ENCODE measurements around the gene CCDC18.

The CCDC18 gene, protein sequence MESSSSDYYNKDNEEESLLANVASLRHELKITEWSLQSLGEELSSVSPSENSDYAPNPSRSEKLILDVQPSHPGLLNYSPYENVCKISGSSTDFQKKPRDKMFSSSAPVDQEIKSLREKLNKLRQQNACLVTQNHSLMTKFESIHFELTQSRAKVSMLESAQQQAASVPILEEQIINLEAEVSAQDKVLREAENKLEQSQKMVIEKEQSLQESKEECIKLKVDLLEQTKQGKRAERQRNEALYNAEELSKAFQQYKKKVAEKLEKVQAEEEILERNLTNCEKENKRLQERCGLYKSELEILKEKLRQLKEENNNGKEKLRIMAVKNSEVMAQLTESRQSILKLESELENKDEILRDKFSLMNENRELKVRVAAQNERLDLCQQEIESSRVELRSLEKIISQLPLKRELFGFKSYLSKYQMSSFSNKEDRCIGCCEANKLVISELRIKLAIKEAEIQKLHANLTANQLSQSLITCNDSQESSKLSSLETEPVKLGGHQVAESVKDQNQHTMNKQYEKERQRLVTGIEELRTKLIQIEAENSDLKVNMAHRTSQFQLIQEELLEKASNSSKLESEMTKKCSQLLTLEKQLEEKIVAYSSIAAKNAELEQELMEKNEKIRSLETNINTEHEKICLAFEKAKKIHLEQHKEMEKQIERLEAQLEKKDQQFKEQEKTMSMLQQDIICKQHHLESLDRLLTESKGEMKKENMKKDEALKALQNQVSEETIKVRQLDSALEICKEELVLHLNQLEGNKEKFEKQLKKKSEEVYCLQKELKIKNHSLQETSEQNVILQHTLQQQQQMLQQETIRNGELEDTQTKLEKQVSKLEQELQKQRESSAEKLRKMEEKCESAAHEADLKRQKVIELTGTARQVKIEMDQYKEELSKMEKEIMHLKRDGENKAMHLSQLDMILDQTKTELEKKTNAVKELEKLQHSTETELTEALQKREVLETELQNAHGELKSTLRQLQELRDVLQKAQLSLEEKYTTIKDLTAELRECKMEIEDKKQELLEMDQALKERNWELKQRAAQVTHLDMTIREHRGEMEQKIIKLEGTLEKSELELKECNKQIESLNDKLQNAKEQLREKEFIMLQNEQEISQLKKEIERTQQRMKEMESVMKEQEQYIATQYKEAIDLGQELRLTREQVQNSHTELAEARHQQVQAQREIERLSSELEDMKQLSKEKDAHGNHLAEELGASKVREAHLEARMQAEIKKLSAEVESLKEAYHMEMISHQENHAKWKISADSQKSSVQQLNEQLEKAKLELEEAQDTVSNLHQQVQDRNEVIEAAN (N-terminal part only)

DNA sequence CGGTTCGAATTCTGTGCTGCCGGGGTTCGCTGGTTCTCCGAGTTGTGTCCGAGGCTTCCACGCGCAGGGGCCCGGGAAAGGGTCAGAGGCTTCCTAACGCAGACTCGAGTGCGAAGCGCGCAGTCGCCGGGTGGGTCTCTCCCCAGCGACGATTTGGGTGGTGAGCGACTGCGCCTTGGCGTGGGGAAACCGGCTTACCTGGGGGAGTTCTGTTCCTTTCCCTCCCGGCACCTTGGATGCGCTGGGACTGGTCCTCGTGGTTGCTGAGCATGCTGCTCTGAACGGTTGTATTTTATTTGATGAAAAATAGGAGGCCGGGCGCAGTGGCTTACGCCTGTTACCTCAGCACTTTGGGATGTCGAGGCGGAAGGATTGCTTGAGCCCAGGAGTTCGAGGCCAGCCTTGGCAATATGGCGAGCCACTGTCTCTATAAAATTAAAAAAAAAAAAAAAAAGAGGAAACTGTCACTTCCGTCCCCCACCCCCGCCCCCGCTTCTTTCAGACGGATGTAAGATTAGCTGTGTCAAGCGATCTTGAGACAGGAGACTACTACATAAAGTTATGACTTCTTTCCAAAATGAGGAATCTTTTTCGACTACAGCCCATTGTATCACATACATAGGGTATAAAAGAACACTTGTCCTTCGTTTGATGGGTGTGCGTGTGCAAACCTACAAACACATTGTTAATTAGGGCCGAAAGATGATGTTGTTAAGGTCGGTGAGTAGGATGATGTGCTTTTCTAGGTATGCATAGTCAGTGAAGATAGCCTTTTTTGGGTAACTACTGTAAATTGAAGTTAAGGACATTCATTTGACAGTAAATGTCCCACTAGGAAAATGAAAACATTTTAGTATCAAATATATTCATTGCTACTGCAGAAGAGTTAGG lies at the start of gene CCDC18:
CCDC18 (plus strand) TSS at position 2 of the 891 bp plus-strand sequence. CDS start 2,638 bp downstream, outside the sequence.
- peak; percentile 25 for DNase-seq (ENCODE audit: low spot score)

DNA sequence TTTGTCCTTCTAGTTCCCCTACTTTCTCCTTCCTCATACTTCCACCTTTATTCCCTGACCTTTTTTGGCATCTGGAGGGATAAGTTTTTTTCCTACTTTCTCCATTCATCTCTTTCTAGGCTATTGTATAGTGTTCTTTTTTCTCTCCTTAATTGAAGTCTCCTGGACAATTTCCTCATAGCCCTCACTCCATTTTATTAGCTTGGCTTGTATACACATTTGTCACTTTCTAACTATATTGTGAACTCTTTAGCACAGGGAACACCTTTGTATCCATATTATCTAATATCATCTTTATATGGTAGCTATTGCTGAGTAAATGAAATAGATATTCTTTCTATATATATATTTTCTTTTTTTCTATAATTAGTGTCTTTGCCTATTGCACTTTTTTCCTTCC lies 47.9 kb upstream of the CCDC18 start:
- Mint-ChIP-seq H3K27ac (no peak overlapping the region), H3K27me3 (ENCODE audit: low read depth) (no peaks in the 10 kb centered on the region)

More for the DNA sequence above, at the start of gene CCDC18:
- no peaks in the 10 kb centered on the region for H3K9me3 Mint-ChIP-seq
- peak within 1 kb of the TSS; percentile 98 for H3K27ac Mint-ChIP-seq
- H3K4me1 Mint-ChIP-seq (ENCODE audit: low read depth), result peaks cover 49% of the 10 kb centered on the region
- peak within 1 kb of the TSS; percentile 90 for H3K4me3 Mint-ChIP-seq
- H3K27me3 Mint-ChIP-seq (ENCODE audit: low read depth), result no peaks in the 10 kb centered on the region
- peaks cover 46% of the 10 kb centered on the region for H3K36me3 Mint-ChIP-seq (ENCODE audit: low read depth)

DNA sequence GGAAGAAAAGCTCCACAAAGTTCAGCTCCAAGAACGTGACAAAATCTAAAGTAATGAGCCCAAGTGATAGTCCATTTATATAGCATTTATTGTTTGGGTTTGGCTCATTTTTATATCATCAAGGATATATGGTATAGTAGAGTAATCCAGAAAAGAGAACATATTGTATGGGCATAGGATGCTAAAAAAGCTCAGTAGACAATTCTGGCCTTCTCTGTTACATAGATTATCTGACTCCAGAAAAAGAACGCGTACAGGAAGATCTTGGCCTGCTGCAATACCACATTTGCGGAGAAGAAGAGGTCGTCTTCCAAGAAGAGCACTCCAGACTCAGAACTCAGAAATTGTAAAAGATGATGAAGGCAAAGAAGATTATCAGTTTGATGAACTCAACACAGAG lies 44.1 kb upstream of the CCDC18 start:
- no peaks in the 10 kb centered on the region for H3K27me3 Mint-ChIP-seq (ENCODE audit: low read depth)

More for the DNA sequence above, 47.9 kb upstream of the CCDC18 start:
- Mint-ChIP-seq H3K4me1 (ENCODE audit: low read depth) (peaks cover 4% of the 10 kb centered on the region), H3K36me3 (ENCODE audit: low read depth) (peaks cover 19% of the 10 kb centered on the region), H3K9me3 (no peaks in the 10 kb centered on the region), H3K4me3 (no peak overlapping the region)
- no peak for DNase-seq (ENCODE audit: low spot score)

DNA sequence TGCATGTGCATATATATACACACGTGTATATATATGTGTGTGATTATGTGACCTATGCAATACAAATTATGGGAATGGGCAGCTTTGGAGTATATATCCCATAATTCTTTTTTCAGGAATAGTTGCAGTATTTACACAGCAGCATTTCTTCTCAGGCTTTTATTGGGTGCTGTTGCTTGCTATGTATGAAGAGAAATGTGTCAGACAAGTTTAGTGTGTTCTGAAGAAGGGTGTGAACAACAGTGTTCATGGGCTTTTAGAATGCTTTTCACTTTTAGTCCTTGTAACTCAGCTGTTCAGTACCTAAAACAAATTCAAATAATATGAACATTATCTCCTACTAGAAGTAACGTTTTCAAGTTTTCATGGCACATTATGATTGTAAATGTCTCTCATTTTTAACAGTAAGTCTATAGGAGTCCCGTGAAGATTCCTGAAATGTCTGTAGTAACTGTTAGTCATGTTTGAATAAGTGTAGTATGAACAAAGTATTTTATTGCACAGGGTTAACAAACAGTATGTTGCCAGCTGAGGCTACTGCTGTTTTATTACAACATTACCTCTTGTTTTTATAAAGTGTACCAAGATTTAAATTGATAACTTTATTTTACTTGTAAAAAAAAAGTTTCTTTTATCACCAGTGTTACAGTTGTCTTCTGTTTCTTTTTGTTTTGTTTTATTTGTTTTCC lies 42.8 kb upstream of the CCDC18 start:
- Mint-ChIP-seq H3K36me3 (ENCODE audit: low read depth) (peaks cover 35% of the 10 kb centered on the region), H3K9me3 (no peaks in the 10 kb centered on the region), H3K4me3 (no peak overlapping the region), H3K27me3 (ENCODE audit: low read depth) (no peaks in the 10 kb centered on the region), H3K27ac (no peak overlapping the region), H3K4me1 (ENCODE audit: low read depth) (peaks cover 10% of the 10 kb centered on the region)
- no peak for DNase-seq (ENCODE audit: low spot score)

More for the DNA sequence above, 44.1 kb upstream of the CCDC18 start:
- Mint-ChIP-seq H3K9me3 (no peaks in the 10 kb centered on the region), H3K4me3 (no peak overlapping the region), H3K27ac (no peak overlapping the region), H3K36me3 (ENCODE audit: low read depth) (peaks cover 31% of the 10 kb centered on the region), H3K4me1 (ENCODE audit: low read depth) (peaks cover 8% of the 10 kb centered on the region)
- no peak for DNase-seq (ENCODE audit: low spot score)

DNA sequence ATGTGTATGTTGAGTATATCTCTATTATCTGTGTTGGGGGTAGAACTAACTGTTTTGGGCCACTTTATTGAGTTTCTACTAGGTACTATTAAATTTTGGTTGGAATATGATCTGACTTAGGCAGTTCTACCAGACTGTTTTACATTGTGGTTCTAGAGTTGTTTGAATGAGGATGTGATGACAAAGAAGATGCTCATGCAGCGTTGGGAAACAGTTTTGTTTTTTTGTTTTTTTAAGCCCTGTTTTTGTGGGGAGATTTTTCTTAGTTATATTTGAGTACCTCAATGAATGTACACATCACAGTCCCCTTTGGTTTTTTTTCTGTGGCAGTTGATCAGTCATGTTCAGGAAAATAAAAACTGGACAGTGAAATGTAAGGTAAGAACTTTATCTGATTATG lies 40.4 kb upstream of the CCDC18 start:
- Mint-ChIP-seq H3K27ac (peak overlapping the region; percentile 19), H3K4me3 (no peak overlapping the region), H3K27me3 (ENCODE audit: low read depth) (no peaks in the 10 kb centered on the region), H3K9me3 (no peaks in the 10 kb centered on the region), H3K4me1 (ENCODE audit: low read depth) (peaks cover 13% of the 10 kb centered on the region), H3K36me3 (ENCODE audit: low read depth) (peaks cover 30% of the 10 kb centered on the region)
- no peak for DNase-seq (ENCODE audit: low spot score)

DNA sequence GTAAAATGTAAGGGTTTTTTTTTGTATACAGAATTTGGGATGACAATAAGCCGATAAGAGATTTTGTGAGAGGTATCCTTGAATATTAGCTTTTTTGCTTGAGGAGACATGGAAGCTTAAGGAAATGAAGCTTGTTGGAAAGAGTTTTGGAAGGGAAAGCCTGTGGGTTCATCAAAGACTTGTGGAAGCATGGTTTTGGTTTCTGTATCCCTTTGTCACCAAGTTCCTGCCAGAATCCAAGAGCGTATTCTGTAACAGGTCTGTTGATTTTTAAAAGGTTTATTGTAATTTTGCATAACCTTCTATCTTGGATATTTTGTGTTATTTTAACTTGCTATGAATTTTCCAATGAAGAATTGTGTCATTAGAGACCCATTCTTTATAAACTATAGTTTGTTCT lies 38.4 kb upstream of the CCDC18 start:
- Mint-ChIP-seq H3K36me3 (ENCODE audit: low read depth) (peaks cover 21% of the 10 kb centered on the region), H3K4me1 (ENCODE audit: low read depth) (peaks cover 9% of the 10 kb centered on the region), H3K4me3 (no peak overlapping the region), H3K9me3 (no peaks in the 10 kb centered on the region), H3K27me3 (ENCODE audit: low read depth) (no peaks in the 10 kb centered on the region), H3K27ac (no peak overlapping the region)
- DNase-seq (ENCODE audit: low spot score), result no peak

DNA sequence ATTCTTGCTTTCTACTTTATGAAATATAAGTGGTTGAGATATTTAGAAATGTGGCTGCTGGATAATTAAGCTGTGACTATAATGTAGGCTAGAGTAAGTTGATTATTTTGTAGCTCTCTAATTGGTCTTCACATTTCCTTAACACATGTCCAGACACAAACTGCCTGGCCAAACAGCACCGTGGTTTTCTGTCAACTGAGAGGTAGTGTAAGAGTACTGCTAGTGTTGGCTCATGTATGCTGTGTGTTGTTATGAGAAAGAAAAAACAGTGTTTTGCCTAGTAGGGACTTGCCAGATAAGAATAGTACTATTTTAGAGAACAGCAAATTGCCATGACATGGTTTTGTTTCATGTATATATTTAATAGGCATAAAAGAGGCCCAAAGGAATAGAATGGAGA lies 37.4 kb upstream of the CCDC18 start:
- Mint-ChIP-seq H3K36me3 (ENCODE audit: low read depth) (peaks cover 24% of the 10 kb centered on the region), H3K27ac (no peak overlapping the region), H3K9me3 (no peaks in the 10 kb centered on the region), H3K4me3 (no peak overlapping the region), H3K4me1 (ENCODE audit: low read depth) (peaks cover 9% of the 10 kb centered on the region), H3K27me3 (ENCODE audit: low read depth) (no peaks in the 10 kb centered on the region)
- no peak for DNase-seq (ENCODE audit: low spot score)

DNA sequence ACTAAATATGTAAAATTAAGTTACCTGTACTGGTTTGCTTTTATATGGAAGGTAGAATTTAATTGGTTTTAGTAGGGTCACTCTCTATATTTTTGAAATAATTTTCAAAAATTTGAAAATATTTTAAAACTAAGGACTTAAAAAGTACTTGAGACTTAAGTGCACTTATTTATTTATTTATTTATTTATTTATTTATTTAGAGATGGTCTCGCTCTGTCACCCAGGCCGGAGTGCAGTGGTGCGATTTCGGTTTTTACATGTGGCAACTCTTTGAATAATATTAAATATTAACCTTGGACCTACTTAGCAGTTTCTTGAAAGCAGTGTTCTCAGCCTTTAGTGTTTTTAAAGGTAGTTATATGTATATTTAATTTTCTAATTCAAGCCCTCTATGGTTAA lies 36.8 kb upstream of the CCDC18 start:
- no peak for DNase-seq (ENCODE audit: low spot score)
- peaks cover 23% of the 10 kb centered on the region for H3K36me3 Mint-ChIP-seq (ENCODE audit: low read depth)
- H3K4me3 Mint-ChIP-seq, result no peak overlapping the region
- no peak overlapping the region for H3K27ac Mint-ChIP-seq
- H3K4me1 Mint-ChIP-seq (ENCODE audit: low read depth), result peaks cover 8% of the 10 kb centered on the region
- H3K9me3 Mint-ChIP-seq, result no peaks in the 10 kb centered on the region
- no peaks in the 10 kb centered on the region for H3K27me3 Mint-ChIP-seq (ENCODE audit: low read depth)

DNA sequence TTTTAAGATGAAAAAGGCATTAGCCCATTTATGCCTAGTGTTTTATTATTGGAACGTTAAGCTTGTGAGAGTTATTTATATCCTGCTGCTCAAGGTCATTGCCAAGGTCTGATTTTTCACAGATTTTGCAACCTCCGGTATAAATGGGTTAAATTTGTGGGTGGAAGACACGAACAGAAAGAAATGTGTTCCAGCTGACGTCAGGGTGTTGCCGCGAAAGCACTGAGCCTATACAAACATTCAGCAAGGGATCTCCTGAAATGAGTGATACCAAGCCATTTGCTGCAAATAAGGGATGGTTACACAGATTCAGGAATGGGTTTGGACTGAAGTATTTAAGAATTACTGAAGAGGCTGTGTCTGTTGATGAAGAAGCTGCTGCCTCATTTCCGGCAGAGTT lies 32.5 kb upstream of the CCDC18 start:
- Mint-ChIP-seq H3K27ac (no peak overlapping the region), H3K4me1 (ENCODE audit: low read depth) (peaks cover 3% of the 10 kb centered on the region), H3K27me3 (ENCODE audit: low read depth) (no peaks in the 10 kb centered on the region), H3K4me3 (no peak overlapping the region), H3K36me3 (ENCODE audit: low read depth) (peaks cover 37% of the 10 kb centered on the region), H3K9me3 (no peaks in the 10 kb centered on the region)
- no peak for DNase-seq (ENCODE audit: low spot score)

DNA sequence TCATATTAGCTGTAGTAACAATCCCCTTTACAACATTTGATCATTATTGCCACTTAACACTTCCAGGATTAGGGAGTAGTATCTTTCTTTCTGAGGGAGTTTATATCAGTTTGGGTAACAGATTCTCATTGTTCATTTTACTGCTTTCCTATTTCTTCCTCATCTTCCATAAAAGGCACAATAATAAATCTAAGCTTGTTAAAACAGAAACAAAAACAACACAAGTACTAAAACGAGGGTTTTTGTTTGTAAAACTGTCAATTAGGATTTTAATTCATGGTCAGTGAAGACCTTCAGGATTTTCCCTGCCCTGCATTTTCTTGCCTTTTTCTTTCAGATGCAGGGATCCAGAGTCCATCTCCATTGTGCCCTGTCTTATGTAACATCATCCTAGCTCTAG lies 29.8 kb upstream of the CCDC18 start:
- H3K27me3 Mint-ChIP-seq (ENCODE audit: low read depth), result no peaks in the 10 kb centered on the region
- H3K4me1 Mint-ChIP-seq (ENCODE audit: low read depth), result peaks cover 7% of the 10 kb centered on the region
- no peak for DNase-seq (ENCODE audit: low spot score)
- no peak overlapping the region for H3K4me3 Mint-ChIP-seq
- H3K27ac Mint-ChIP-seq, result no peak overlapping the region
- no peaks in the 10 kb centered on the region for H3K9me3 Mint-ChIP-seq
- peaks cover 46% of the 10 kb centered on the region for H3K36me3 Mint-ChIP-seq (ENCODE audit: low read depth)

DNA sequence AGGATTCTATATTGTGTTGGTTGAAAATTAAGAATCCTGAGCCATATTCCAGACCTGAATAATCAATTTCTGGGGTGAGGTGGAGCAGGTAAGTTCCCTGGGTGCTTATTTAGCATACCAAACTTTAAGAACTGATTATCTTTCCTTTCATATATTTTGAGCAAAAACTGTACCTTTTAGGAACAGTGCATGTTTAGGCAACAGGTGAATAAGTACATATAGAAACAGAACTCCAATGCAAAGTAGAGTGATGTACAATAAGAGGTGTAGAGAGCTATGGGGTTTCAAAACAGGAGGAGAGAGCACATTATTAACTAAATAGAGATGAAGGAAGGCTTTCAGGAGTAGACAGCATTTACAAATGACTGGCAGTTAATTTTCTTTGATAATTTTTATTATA lies 29.1 kb upstream of the CCDC18 start:
- H3K4me3 Mint-ChIP-seq, result no peak overlapping the region
- peaks cover 50% of the 10 kb centered on the region for H3K36me3 Mint-ChIP-seq (ENCODE audit: low read depth)
- H3K27ac Mint-ChIP-seq, result no peak overlapping the region
- H3K9me3 Mint-ChIP-seq, result no peaks in the 10 kb centered on the region
- DNase-seq (ENCODE audit: low spot score), result no peak
- no peaks in the 10 kb centered on the region for H3K27me3 Mint-ChIP-seq (ENCODE audit: low read depth)
- H3K4me1 Mint-ChIP-seq (ENCODE audit: low read depth), result peaks cover 10% of the 10 kb centered on the region

DNA sequence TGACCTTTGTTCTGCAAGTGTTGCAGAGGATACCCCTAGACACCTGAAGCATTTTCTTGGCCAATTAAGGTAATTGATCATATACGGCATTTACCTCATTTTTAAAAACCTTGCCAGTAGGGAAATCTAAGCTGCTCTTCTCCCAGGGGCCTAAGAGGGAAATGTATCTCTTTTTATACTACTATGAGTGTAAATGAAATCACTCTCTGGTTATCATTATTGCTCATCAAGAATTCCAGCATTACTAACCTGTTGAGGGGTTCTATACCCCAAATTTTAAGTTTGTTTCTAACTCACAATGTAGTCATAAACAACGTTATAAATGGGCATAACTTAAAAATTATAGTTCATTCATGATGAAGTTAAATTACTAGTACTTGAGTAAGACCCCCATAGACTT lies 27.7 kb upstream of the CCDC18 start:
- H3K27me3 Mint-ChIP-seq (ENCODE audit: low read depth), result no peaks in the 10 kb centered on the region
- no peak overlapping the region for H3K27ac Mint-ChIP-seq
- H3K9me3 Mint-ChIP-seq, result no peaks in the 10 kb centered on the region
- DNase-seq (ENCODE audit: low spot score), result no peak
- peaks cover 46% of the 10 kb centered on the region for H3K36me3 Mint-ChIP-seq (ENCODE audit: low read depth)
- H3K4me1 Mint-ChIP-seq (ENCODE audit: low read depth), result peaks cover 10% of the 10 kb centered on the region
- no peak overlapping the region for H3K4me3 Mint-ChIP-seq

Measured in T-helper 2 cell treated with Interferon-gamma antibody and Interleukin-4, amounts not matched to agents 5 μg/mL and 100 μg/mL, for 36 hours (primary cell).